Endothelial cell of umbilical vein (primary cell): Measurements from ENCODE around the gene SKA1.

Source experiments
- EZH2 ChIP-seq: IDR thresholded peaks from 2 replicates; pipeline ENCODE4 v1.6.1; 2012; ENCODE audit warnings: borderline replicate concordance, low read depth, mild to moderate bottlenecking, moderate library complexity, low read length, inconsistent platforms; ENCODE audit not compliant: severe bottlenecking
- JUN ChIP-seq: IDR thresholded peaks from 2 replicates; pipeline ENCODE4 v1.6.1; 2011; ENCODE audit warnings: borderline replicate concordance, low read depth; ENCODE audit not compliant: insufficient read length, insufficient read depth

- TF ChIP-seq JUN, result no peak
- no peak for TF ChIP-seq EZH2
These were observed 22.2 kb downstream of the SKA1 start for GRCh38 chr18:50397023-50397422.
